ENCODE data around the gene DRD2.

Gene DRD2

DNA sequence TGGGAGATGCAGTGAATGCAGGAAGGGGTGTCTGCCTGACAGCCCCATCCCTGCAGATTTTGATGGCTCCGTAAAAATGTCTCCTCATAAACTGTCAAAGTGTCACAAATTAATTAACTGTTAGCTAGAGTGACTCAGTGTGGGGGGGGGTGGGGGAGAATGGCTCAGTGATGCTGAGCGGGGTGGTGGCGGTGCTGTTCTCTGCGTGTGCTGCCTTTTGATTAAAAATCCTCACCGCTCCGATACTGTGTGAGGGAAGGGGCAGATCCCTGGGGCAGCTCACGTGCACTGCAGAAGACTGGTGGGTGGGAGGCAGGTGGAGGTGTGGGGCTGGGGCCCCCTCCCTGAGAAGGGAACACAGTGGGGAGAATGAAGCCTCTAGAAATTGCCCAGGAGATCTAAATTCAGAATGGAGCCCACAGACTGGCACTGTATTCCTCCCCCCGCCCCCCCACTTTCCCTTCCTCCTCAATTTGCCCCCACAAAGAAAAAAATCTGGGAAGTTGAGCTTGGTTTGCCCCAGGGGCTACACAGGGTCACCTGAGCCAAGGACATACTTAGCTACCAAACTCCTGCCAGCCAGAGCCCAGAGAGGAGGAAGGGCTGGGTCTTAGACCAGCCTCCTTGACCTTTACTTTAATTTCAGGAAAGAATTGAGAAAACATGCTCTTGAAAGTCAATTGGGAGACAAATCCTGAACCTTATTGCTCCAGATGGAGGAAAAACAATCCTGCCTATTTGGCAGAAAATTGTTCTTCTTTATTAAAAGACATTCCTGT is 39.8 kb downstream of the DRD2 start:
- no peak overlapping the region for H3K4me2 ChIP-seq
- no peaks in the 10 kb centered on the region for H3K9me3 ChIP-seq (replicated peaks in 1 of 11)
- no peaks in the 10 kb centered on the region for H3K36me3 ChIP-seq
- no peak for TF ChIP-seq Cebpa-rat (IDR thresholded peaks at IDR 0.05)
- no peak overlapping the region for H3K27ac ChIP-seq
- H4K20me1 ChIP-seq = no peaks in the 10 kb centered on the region
- H3K9ac ChIP-seq = no peak overlapping the region
- no peaks in the 10 kb centered on the region for H3K4me1 ChIP-seq
- no peaks in the 10 kb centered on the region for H3K27me3 ChIP-seq
- H3K4me3 ChIP-seq = no peak overlapping the region

DNA sequence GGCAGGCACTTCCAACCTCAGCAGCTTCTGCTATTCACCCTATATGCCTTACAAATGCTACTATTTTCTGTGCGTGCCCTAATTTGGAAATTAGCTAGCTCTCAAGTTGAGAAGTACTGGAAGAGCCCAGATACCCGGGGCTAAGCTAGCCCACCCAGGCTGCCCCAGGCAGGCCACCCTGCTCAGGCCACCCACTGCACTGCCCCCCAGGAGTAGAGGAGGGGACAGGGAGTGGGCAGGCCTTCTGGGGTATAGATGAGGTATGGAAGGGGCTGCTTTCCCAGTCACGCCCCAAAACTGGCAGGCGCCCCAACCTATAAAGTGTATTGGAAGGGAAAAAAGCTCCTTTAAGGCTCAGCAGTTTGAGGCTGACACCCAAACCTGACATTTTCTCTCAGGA is 43.5 kb downstream of the DRD2 start:
- no peak for TF ChIP-seq Cebpa-rat (IDR thresholded peaks at IDR 0.05)
- no peak overlapping the region for H3K4me2 ChIP-seq
- H3K9me3 ChIP-seq (replicated peaks in 1 of 11) = no peaks in the 10 kb centered on the region
- no peak overlapping the region for H3K27ac ChIP-seq
- no peaks in the 10 kb centered on the region for H3K27me3 ChIP-seq
- H3K4me1 ChIP-seq = no peaks in the 10 kb centered on the region
- H3K36me3 ChIP-seq = no peaks in the 10 kb centered on the region
- H3K4me3 ChIP-seq = no peak overlapping the region
- no peaks in the 10 kb centered on the region for H4K20me1 ChIP-seq
- no peak overlapping the region for H3K9ac ChIP-seq

DNA sequence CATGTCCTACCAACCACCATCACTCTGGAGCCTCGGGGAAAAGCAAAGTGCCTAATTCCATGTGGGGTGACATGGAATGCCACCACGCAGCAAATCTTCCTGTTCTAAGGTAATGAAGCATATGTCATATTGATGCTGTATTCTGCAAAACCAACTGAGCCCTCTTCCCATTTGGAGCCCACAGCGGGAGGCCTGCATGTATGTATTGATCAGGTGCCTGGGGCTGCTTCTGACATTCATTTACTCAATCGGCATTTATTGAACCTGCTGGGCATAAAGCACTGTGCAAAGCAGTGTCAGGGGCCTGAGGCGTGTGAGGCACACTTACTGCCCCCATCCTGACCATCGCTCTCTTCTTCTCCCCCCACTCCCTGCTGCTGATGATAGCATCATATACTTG is 48.5 kb downstream of the DRD2 start:
- Histone ChIP-seq H3K27me3 (no peaks in the 10 kb centered on the region), H4K20me1 (no peaks in the 10 kb centered on the region), H3K4me3 (no peak overlapping the region), H3K4me1 (no peaks in the 10 kb centered on the region), H3K4me2 (no peak overlapping the region), H3K27ac (no peak overlapping the region), H3K36me3 (no peaks in the 10 kb centered on the region), H3K9ac (no peak overlapping the region), H3K9me3 (replicated peaks in 1 of 11) (no peaks in the 10 kb centered on the region)
- TF ChIP-seq Cebpa-rat (IDR thresholded peaks at IDR 0.05) = no peak

DNA sequence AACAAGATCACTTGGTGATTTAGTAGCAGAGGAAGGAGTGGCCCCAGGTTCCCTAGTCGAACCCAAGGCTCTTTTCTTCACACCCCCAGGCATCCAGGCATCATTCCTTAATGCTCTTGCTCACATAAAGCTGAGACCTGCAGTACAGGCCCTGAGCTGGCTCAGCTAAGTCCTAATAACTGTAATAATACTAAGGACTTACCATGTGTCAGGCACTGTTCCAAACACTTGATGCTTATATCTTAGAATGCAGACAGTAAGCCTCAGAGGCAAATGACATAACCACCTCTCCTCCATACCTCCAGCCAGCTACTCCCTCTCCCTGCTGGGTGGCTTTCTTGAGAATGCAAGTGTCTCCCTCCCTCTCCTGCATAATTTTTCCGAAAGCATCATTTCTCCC is 54.4 kb downstream of the DRD2 start:
- Histone ChIP-seq H3K4me1 (peaks cover 0 to 23% (median 16%) of the 10 kb centered on the region in 10 experiments; a peak in 15 of 20 replicates), H3K4me3 (no peak overlapping the region), H3K36me3 (no peaks in the 10 kb centered on the region), H3K4me2 (no peak overlapping the region), H4K20me1 (no peaks in the 10 kb centered on the region), H3K9me3 (replicated peaks in 1 of 11) (no peaks in the 10 kb centered on the region), H3K27me3 (no peaks in the 10 kb centered on the region), H3K27ac (no peak overlapping the region), H3K9ac (no peak overlapping the region)
- TF ChIP-seq Cebpa-rat (IDR thresholded peaks at IDR 0.05) = no peak

DNA sequence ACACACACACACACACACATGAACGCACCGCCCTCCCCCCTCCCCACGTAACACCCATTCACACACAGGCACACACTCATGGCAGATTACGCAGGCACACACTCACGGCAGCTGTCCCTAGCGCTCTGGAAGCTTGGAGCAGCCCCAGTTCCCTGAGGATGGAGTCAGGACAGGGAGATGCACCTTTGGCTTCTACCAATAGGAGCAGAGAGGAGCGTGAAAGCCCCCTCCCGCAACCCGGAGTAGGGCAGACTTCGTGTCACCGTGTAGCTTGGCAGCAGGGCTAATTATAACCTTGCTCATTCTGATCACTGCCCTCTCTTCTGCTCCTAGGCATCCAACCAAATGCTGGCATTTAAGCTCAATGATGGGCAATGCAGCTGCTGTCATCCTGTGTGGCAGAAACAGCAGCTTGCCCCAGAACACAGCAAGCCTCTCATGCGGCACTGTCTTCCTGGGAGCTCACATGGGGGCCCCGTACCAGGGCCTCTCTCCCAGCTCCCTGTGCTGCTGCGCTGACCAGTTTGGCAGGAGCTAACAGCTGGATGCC is 55.7 kb downstream of the DRD2 start:
- no peak overlapping the region for H3K27ac ChIP-seq
- no peaks in the 10 kb centered on the region for H3K36me3 ChIP-seq
- no peaks in the 10 kb centered on the region for H3K27me3 ChIP-seq
- H3K9ac ChIP-seq = no peak overlapping the region
- no peak for TF ChIP-seq Cebpa-rat (IDR thresholded peaks at IDR 0.05)
- no peak overlapping the region for H3K4me3 ChIP-seq
- no peaks in the 10 kb centered on the region for H4K20me1 ChIP-seq
- peaks cover 0 to 23% (median 16%) of the 10 kb centered on the region in 10 experiments; a peak in 15 of 20 replicates for H3K4me1 ChIP-seq
- H3K9me3 ChIP-seq (replicated peaks in 1 of 11) = no peaks in the 10 kb centered on the region
- peak overlapping the region in 7 of 11 experiments; percentile 28 to 50 (median 38); a peak in 15 of 22 replicates for H3K4me2 ChIP-seq

DNA sequence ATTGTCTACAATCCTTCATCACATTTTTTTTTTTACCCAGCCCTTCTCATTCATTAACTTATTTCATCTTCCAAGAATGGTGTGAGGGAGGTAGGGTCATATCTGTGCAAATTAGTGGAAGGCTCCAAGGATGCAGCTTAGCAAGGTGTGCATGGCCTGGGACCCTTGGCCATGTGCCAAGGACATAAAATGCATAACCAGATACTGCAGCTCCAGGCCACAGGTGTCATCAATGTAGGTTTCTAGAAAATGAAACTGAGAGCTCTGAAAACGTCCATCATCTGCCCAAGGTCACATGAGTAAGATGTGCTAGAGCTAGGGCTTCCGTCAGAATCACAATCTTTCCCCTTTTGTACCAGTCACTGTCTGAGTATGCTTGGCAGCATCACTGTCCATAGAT is 57.8 kb downstream of the DRD2 start:
- Histone ChIP-seq H3K4me3 (no peak overlapping the region), H3K9me3 (replicated peaks in 1 of 11) (no peaks in the 10 kb centered on the region), H3K4me2 (no peak overlapping the region), H3K9ac (no peak overlapping the region), H4K20me1 (no peaks in the 10 kb centered on the region), H3K27me3 (no peaks in the 10 kb centered on the region), H3K4me1 (peaks cover 0 to 23% (median 16%) of the 10 kb centered on the region in 10 experiments; a peak in 15 of 20 replicates), H3K36me3 (no peaks in the 10 kb centered on the region), H3K27ac (no peak overlapping the region)
- TF ChIP-seq Cebpa-rat (IDR thresholded peaks at IDR 0.05) = no peak

DNA sequence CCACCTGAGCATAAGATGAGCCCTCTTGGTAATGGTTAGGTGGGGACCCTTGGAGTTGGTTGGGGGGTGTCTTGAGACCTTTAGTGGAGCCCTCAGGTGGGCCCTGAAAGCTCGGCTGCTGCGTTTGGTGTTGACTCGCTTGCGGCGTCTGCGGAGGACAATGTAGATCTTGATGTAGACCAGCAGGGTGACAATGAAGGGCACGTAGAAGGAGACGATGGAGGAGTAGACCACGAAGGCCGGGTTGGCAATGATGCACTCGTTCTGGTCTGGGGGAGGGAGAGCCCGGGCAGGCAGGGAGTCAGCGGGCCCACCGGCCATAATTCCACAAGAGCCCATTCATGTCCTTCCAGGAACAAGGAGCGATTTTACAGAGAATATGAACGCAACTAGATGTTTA is 59.9 kb downstream of the DRD2 start:
- no peak for TF ChIP-seq Cebpa-rat (IDR thresholded peaks at IDR 0.05)
- no peaks in the 10 kb centered on the region for H3K36me3 ChIP-seq
- H3K27me3 ChIP-seq = no peaks in the 10 kb centered on the region
- H3K27ac ChIP-seq = no peak overlapping the region
- H3K4me2 ChIP-seq = no peak overlapping the region
- no peak overlapping the region for H3K4me3 ChIP-seq
- peaks cover 0 to 25% (median 18%) of the 10 kb centered on the region in 10 experiments; a peak in 15 of 20 replicates for H3K4me1 ChIP-seq
- H3K9ac ChIP-seq = no peak overlapping the region
- H4K20me1 ChIP-seq = no peaks in the 10 kb centered on the region
- H3K9me3 ChIP-seq (replicated peaks in 1 of 11) = no peaks in the 10 kb centered on the region

DNA sequence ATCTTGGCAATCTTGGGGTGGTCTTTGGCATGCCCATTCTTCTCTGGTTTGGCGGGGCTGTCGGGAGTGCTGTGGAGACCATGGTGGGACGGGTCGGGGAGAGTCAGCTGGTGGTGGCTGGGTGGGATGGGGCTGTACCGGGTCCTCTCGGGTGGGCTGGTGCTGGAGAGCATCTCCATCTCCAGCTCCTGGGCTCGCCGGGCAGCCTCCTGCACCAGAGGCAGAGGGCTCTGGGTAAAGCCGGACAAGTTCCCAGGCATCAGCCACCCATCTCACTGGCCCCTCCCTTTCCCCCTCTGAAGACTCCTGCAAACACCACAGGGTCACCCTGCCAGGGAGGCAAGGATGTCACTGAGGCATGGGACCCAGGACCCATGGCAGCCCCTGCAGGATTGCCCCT is 62.5 kb downstream of the DRD2 start:
- H3K27ac ChIP-seq = no peak overlapping the region
- H3K9ac ChIP-seq = no peak overlapping the region
- H3K9me3 ChIP-seq (replicated peaks in 1 of 11) = no peaks in the 10 kb centered on the region
- no peaks in the 10 kb centered on the region for H3K27me3 ChIP-seq
- TF ChIP-seq Cebpa-rat (IDR thresholded peaks at IDR 0.05) = no peak
- no peak overlapping the region for H3K4me2 ChIP-seq
- no peaks in the 10 kb centered on the region for H3K36me3 ChIP-seq
- H4K20me1 ChIP-seq = no peaks in the 10 kb centered on the region
- H3K4me3 ChIP-seq = no peak overlapping the region
- H3K4me1 ChIP-seq = peaks cover 0 to 7% (median 0%) of the 10 kb centered on the region in 10 experiments; a peak in 5 of 20 replicates

DNA sequence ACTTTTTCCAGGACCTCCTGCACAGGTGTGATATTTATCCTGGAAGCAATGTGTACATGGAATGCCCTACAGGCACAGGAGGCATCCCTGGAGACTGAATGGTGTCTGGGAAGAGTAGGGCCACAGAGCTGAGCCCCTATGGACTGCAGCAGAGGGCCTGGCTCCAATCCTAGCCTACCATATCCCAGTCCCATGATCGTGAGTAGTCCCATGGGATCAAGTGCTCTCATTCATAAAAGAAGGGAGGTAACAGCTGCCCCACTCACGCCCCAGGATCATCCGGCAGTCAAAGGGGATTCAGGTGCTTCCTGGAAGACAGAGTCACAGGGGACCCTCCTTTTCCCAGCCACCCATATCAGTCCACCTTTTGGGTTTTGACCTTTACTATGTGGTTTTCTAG is 63.7 kb downstream of the DRD2 start:
- H3K27me3 ChIP-seq = no peaks in the 10 kb centered on the region
- peak overlapping the region in 4 of 11 experiments; percentile 11 to 35 (median 21); a peak in 3 of 22 replicates for H3K4me2 ChIP-seq
- TF ChIP-seq Cebpa-rat (IDR thresholded peaks at IDR 0.05) = no peak

More for the DNA sequence above, 63.7 kb downstream of the DRD2 start:
- H4K20me1 ChIP-seq = no peaks in the 10 kb centered on the region
- peaks cover 0 to 7% (median 0%) of the 10 kb centered on the region in 10 experiments; a peak in 5 of 20 replicates for H3K4me1 ChIP-seq
- no peaks in the 10 kb centered on the region for H3K36me3 ChIP-seq
- H3K9ac ChIP-seq = no peak overlapping the region
- no peaks in the 10 kb centered on the region for H3K9me3 ChIP-seq (replicated peaks in 1 of 11)
- no peak overlapping the region for H3K4me3 ChIP-seq
- no peak overlapping the region for H3K27ac ChIP-seq

Measured in BLaER1 treated with 17β-estradiol and CSF1 and Interleukin-3, amounts not matched to agents 10 nM and 100 nM (cell line).